Measurements from ENCODE around the gene LLGL2. TPM values are rescaled to one million over a fixed set of nuclear protein-coding genes. Genes with fewer than 3 reads are reported as not detected.

Gene LLGL2
- total and polyA plus RNA-seq, 5 donors from 2014 or later, result 13.6 to 44.1 (median 17.5) TPM

- H3K27me3 Mint-ChIP-seq, result no peaks in the 10 kb centered on the region
- H3K4me3 Mint-ChIP-seq, result no peak overlapping the region
These were observed 37.7 kb downstream of the LLGL2 start for GRCh38 chr17:75563063-75563758.

GRCh38 chr17:75564195-75564594 lies 38.7 kb downstream of the LLGL2 start:
- H3K27me3 ChIP-seq (ENCODE audit: control insufficient read depth, insufficient read depth, low read length), result no peaks in the 10 kb centered on the region
- DNase-seq (no peak), ATAC-seq (ENCODE audit: low read depth in 2 of 2) (no peak)
- Mint-ChIP-seq H3K9me3 (no peaks in the 10 kb centered on the region), H3K4me1 (peaks cover 0 to 3% (median 0%) of the 10 kb centered on the region in 4 donors), H3K36me3 (peaks cover 20% of the 10 kb centered on the region), H3K4me3 (no peak overlapping the region), H3K27me3 (no peaks in the 10 kb centered on the region), H3K27ac (no peak overlapping the region)
- H3K27ac ChIP-seq (ENCODE audit: insufficient read depth, low read length, poor library complexity, severe bottlenecking), result no peak overlapping the region
- peaks cover 29% of the 10 kb centered on the region for H3K36me3 ChIP-seq (ENCODE audit: control insufficient read depth, insufficient read depth, low read length)
- H3K4me3 ChIP-seq (ENCODE audit: low read depth, low read length), result no peak overlapping the region
- H3K4me1 ChIP-seq (ENCODE audit: control insufficient read depth, insufficient read depth, low read length, poor library complexity, severe bottlenecking), result no peaks in the 10 kb centered on the region
- H3K9me3 ChIP-seq (ENCODE audit: control insufficient read depth in 2 of 2, low read length in 2 of 2), result no peaks in the 10 kb centered on the region

More at GRCh38 chr17:75563063-75563758, 37.7 kb downstream of the LLGL2 start:
- no peaks in the 10 kb centered on the region for H3K4me1 ChIP-seq (ENCODE audit: control insufficient read depth, insufficient read depth, low read length, poor library complexity, severe bottlenecking)
- H3K4me3 ChIP-seq (ENCODE audit: low read depth, low read length), result no peak overlapping the region
- no peak for DNase-seq
- H3K27me3 ChIP-seq (ENCODE audit: control insufficient read depth, insufficient read depth, low read length), result no peaks in the 10 kb centered on the region
- H3K4me1 Mint-ChIP-seq, result peaks cover 0 to 3% (median 0%) of the 10 kb centered on the region in 4 donors
- H3K9me3 ChIP-seq (ENCODE audit: control insufficient read depth in 2 of 2, low read length in 2 of 2), result no peaks in the 10 kb centered on the region
- H3K27ac Mint-ChIP-seq, result no peak overlapping the region
- H3K9me3 Mint-ChIP-seq, result no peaks in the 10 kb centered on the region
- peaks cover 29% of the 10 kb centered on the region for H3K36me3 ChIP-seq (ENCODE audit: control insufficient read depth, insufficient read depth, low read length)
- no peak overlapping the region for H3K27ac ChIP-seq (ENCODE audit: insufficient read depth, low read length, poor library complexity, severe bottlenecking)
- H3K36me3 Mint-ChIP-seq, result peaks cover 20% of the 10 kb centered on the region
- no peak for ATAC-seq (ENCODE audit: low read depth in 2 of 2)

GRCh38 chr17:75565066-75565465 lies 39.6 kb downstream of the LLGL2 start:
- no peak overlapping the region for H3K27ac ChIP-seq (ENCODE audit: insufficient read depth, low read length, poor library complexity, severe bottlenecking)
- DNase-seq, result no peak
- no peaks in the 10 kb centered on the region for H3K9me3 ChIP-seq (ENCODE audit: control insufficient read depth in 2 of 2, low read length in 2 of 2)
- peaks cover 20% of the 10 kb centered on the region for H3K36me3 Mint-ChIP-seq
- no peak for ATAC-seq (ENCODE audit: low read depth in 2 of 2)
- peaks cover 0 to 3% (median 0%) of the 10 kb centered on the region in 4 donors for H3K4me1 Mint-ChIP-seq
- no peaks in the 10 kb centered on the region for H3K9me3 Mint-ChIP-seq
- H3K36me3 ChIP-seq (ENCODE audit: control insufficient read depth, insufficient read depth, low read length), result peaks cover 29% of the 10 kb centered on the region
- no peaks in the 10 kb centered on the region for H3K4me1 ChIP-seq (ENCODE audit: control insufficient read depth, insufficient read depth, low read length, poor library complexity, severe bottlenecking)
- no peaks in the 10 kb centered on the region for H3K27me3 Mint-ChIP-seq
- H3K27me3 ChIP-seq (ENCODE audit: control insufficient read depth, insufficient read depth, low read length), result no peaks in the 10 kb centered on the region
- no peak overlapping the region for H3K4me3 ChIP-seq (ENCODE audit: low read depth, low read length)
- H3K4me3 Mint-ChIP-seq, result no peak overlapping the region
- H3K27ac Mint-ChIP-seq, result no peak overlapping the region

GRCh38 chr17:75565618-75566017 lies 40.1 kb downstream of the LLGL2 start:
- Histone ChIP-seq H3K4me1 (ENCODE audit: control insufficient read depth, insufficient read depth, low read length, poor library complexity, severe bottlenecking) (no peaks in the 10 kb centered on the region), H3K27me3 (ENCODE audit: control insufficient read depth, insufficient read depth, low read length) (no peaks in the 10 kb centered on the region), H3K36me3 (ENCODE audit: control insufficient read depth, insufficient read depth, low read length) (peaks cover 29% of the 10 kb centered on the region), H3K9me3 (ENCODE audit: control insufficient read depth in 2 of 2, low read length in 2 of 2) (no peaks in the 10 kb centered on the region), H3K4me3 (ENCODE audit: low read depth, low read length) (no peak overlapping the region), H3K27ac (ENCODE audit: insufficient read depth, low read length, poor library complexity, severe bottlenecking) (no peak overlapping the region)
- ATAC-seq (ENCODE audit: low read depth in 2 of 2) (no peak), DNase-seq (no peak)
- no peaks in the 10 kb centered on the region for H3K9me3 Mint-ChIP-seq
- no peaks in the 10 kb centered on the region for H3K27me3 Mint-ChIP-seq
- peaks cover 0 to 3% (median 0%) of the 10 kb centered on the region in 4 donors for H3K4me1 Mint-ChIP-seq
- H3K36me3 Mint-ChIP-seq, result peaks cover 20% of the 10 kb centered on the region
- peak overlapping the region in 1 of 3 donors; percentile 75 for H3K27ac Mint-ChIP-seq
- H3K4me3 Mint-ChIP-seq, result no peak overlapping the region

GRCh38 chr17:75566416-75566815 lies 40.9 kb downstream of the LLGL2 start:
- no peaks in the 10 kb centered on the region for H3K4me1 ChIP-seq (ENCODE audit: control insufficient read depth, insufficient read depth, low read length, poor library complexity, severe bottlenecking)
- H3K4me3 Mint-ChIP-seq, result no peak overlapping the region
- peaks cover 29% of the 10 kb centered on the region for H3K36me3 ChIP-seq (ENCODE audit: control insufficient read depth, insufficient read depth, low read length)
- no peaks in the 10 kb centered on the region for H3K9me3 Mint-ChIP-seq
- no peaks in the 10 kb centered on the region for H3K27me3 Mint-ChIP-seq
- H3K27ac Mint-ChIP-seq, result peak overlapping the region in 1 of 3 donors; percentile 63
- H3K27me3 ChIP-seq (ENCODE audit: control insufficient read depth, insufficient read depth, low read length), result no peaks in the 10 kb centered on the region
- no peak overlapping the region for H3K27ac ChIP-seq (ENCODE audit: insufficient read depth, low read length, poor library complexity, severe bottlenecking)
- H3K4me1 Mint-ChIP-seq, result peaks cover 0 to 3% (median 0%) of the 10 kb centered on the region in 4 donors
- ATAC-seq (ENCODE audit: low read depth in 2 of 2) (no peak), DNase-seq (no peak)
- H3K4me3 ChIP-seq (ENCODE audit: low read depth, low read length), result no peak overlapping the region
- H3K36me3 Mint-ChIP-seq, result peaks cover 20% of the 10 kb centered on the region
- H3K9me3 ChIP-seq (ENCODE audit: control insufficient read depth in 2 of 2, low read length in 2 of 2), result no peaks in the 10 kb centered on the region

- Histone ChIP-seq H3K4me3 (ENCODE audit: low read depth, low read length) (no peak overlapping the region), H3K27me3 (ENCODE audit: control insufficient read depth, insufficient read depth, low read length) (no peaks in the 10 kb centered on the region), H3K36me3 (ENCODE audit: control insufficient read depth, insufficient read depth, low read length) (peaks cover 29% of the 10 kb centered on the region), H3K9me3 (ENCODE audit: control insufficient read depth in 2 of 2, low read length in 2 of 2) (no peaks in the 10 kb centered on the region), H3K27ac (ENCODE audit: insufficient read depth, low read length, poor library complexity, severe bottlenecking) (no peak overlapping the region), H3K4me1 (ENCODE audit: control insufficient read depth, insufficient read depth, low read length, poor library complexity, severe bottlenecking) (no peaks in the 10 kb centered on the region)
- Mint-ChIP-seq H3K4me3 (no peak overlapping the region), H3K9me3 (no peaks in the 10 kb centered on the region), H3K27ac (no peak overlapping the region), H3K4me1 (peaks cover 0 to 3% (median 0%) of the 10 kb centered on the region in 4 donors), H3K36me3 (peaks cover 20% of the 10 kb centered on the region), H3K27me3 (no peaks in the 10 kb centered on the region)
- ATAC-seq (ENCODE audit: low read depth in 2 of 2) (no peak), DNase-seq (no peak)
These were observed 41.3 kb downstream of the LLGL2 start for GRCh38 chr17:75566834-75567233.

- no peak for ATAC-seq (ENCODE audit: low read depth in 2 of 2)
- H3K36me3 ChIP-seq (ENCODE audit: control insufficient read depth, insufficient read depth, low read length), result peaks cover 21% of the 10 kb centered on the region
- no peak overlapping the region for H3K27ac ChIP-seq (ENCODE audit: insufficient read depth, low read length, poor library complexity, severe bottlenecking)
- Mint-ChIP-seq H3K27ac (no peak overlapping the region), H3K9me3 (no peaks in the 10 kb centered on the region), H3K4me1 (peaks cover 0 to 3% (median 0%) of the 10 kb centered on the region in 4 donors), H3K4me3 (no peak overlapping the region), H3K36me3 (peaks cover 14% of the 10 kb centered on the region), H3K27me3 (no peaks in the 10 kb centered on the region)
- H3K4me3 ChIP-seq (ENCODE audit: low read depth, low read length), result no peak overlapping the region
- DNase-seq, result no peak
- H3K9me3 ChIP-seq (ENCODE audit: control insufficient read depth in 2 of 2, low read length in 2 of 2), result no peaks in the 10 kb centered on the region
- no peaks in the 10 kb centered on the region for H3K4me1 ChIP-seq (ENCODE audit: control insufficient read depth, insufficient read depth, low read length, poor library complexity, severe bottlenecking)
- H3K27me3 ChIP-seq (ENCODE audit: control insufficient read depth, insufficient read depth, low read length), result no peaks in the 10 kb centered on the region
These were observed 43.1 kb downstream of the LLGL2 start for GRCh38 chr17:75568412-75569255.

Data from CD4-positive, CD25-positive, alpha-beta regulatory T cell (primary cell).